HG02840 (cell line): ENCODE data around the gene ALX3.

ENCODE experiments used
- ATAC-seq: cut with Tn5 transposase; IDR thresholded peaks from one replicate; pipeline ENCODE4 v1.9.1; 2021; ENCODE audit warnings: mild to moderate bottlenecking, moderate library complexity, moderate number of reproducible peaks; ENCODE audit not compliant: unreplicated experiment, low FRiP score

Gene ALX3

GRCh38 chr1:110070671-110071242, at the start of gene ALX3:
Gene ALX3, minus strand, starts transcription at chr1:110070672. Its CDS starts 60 bp downstream, at chr1:110070612.
- ATAC-seq = no peak

GRCh38 chr1:110119843-110120242, 49.4 kb upstream of the ALX3 start:
- no peak for ATAC-seq

GRCh38 chr1:110118636-110119396, 48.3 kb upstream of the ALX3 start:
- ATAC-seq = no peak

GRCh38 chr1:110114784-110115183, 44.3 kb upstream of the ALX3 start:
- ATAC-seq = no peak

GRCh38 chr1:110114173-110114572, 43.7 kb upstream of the ALX3 start:
- ATAC-seq = no peak

GRCh38 chr1:110113551-110113950, 43.1 kb upstream of the ALX3 start:
- ATAC-seq = no peak

GRCh38 chr1:110112656-110113055, 42.2 kb upstream of the ALX3 start:
- ATAC-seq = no peak

- no peak for ATAC-seq
Measured at GRCh38 chr1:110112143-110112542, 41.7 kb upstream of the ALX3 start, which contains the start of gene UBL4B. Gene UBL4B, plus strand, starts transcription at chr1:110112443. Its CDS starts 92 bp downstream, at chr1:110112535.

GRCh38 chr1:110111081-110111480, 40.6 kb upstream of the ALX3 start:
- ATAC-seq = no peak

GRCh38 chr1:110107867-110108469, 37.5 kb upstream of the ALX3 start:
- ATAC-seq = no peak

GRCh38 chr1:110106013-110106941, 35.8 kb upstream of the ALX3 start:
- peak; percentile 54 for ATAC-seq

- no peak for ATAC-seq
Measured at GRCh38 chr1:110102081-110102480, 31.6 kb upstream of the ALX3 start.

GRCh38 chr1:110100335-110100734, 29.9 kb upstream of the ALX3 start:
- no peak for ATAC-seq

GRCh38 chr1:110098222-110099026, 28.0 kb upstream of the ALX3 start:
- ATAC-seq = no peak

GRCh38 chr1:110097507-110098221, 27.2 kb upstream of the ALX3 start:
- no peak for ATAC-seq

- ATAC-seq = no peak
Measured at GRCh38 chr1:110094931-110095654, 24.6 kb upstream of the ALX3 start.

GRCh38 chr1:110092991-110093390, 22.5 kb upstream of the ALX3 start:
- ATAC-seq = no peak

GRCh38 chr1:110091791-110092190, 21.3 kb upstream of the ALX3 start:
- ATAC-seq = no peak

GRCh38 chr1:110091381-110091780, 20.9 kb upstream of the ALX3 start:
- ATAC-seq = no peak
